GM12892 (cell line): ENCODE results near the gene ATRN.

ENCODE experiments used
- DNase-seq: peaks from one replicate; pipeline ENCODE4 v3.0.0; 2011; ENCODE audit not compliant: insufficient read length
- FAIRE-seq: peaks from 2 replicates; lab custom pipeline; 2011; peaks lifted over from hg19 to GRCh38; lab: Jason Lieb, UNC
- POLR2A ChIP-seq: IDR thresholded peaks from 2 replicates; pipeline ENCODE4 v1.6.1; 2011; ENCODE audit warnings: low read depth, low read length, control low read depth
- POLR2AphosphoS5 ChIP-seq: IDR thresholded peaks from 2 replicates; pipeline ENCODE4 v1.6.1; 2011; ENCODE audit warnings: low read depth, low read length, control low read depth
- TAF1 ChIP-seq: IDR thresholded peaks from 2 replicates; pipeline ENCODE4 v1.6.1; 2011; ENCODE audit warnings: low read depth, mild to moderate bottlenecking, control low read depth, low read length, borderline replicate concordance

Gene ATRN

GRCh38 chr20:3627476-3627875 lies 156.7 kb downstream of the ATRN start:
- no peak for FAIRE-seq
- TF ChIP-seq POLR2A, result no peak
- TF ChIP-seq POLR2AphosphoS5, result no peak
- no peak for TF ChIP-seq TAF1
- DNase-seq, result no peak

- TF ChIP-seq POLR2A (no peak), POLR2AphosphoS5 (no peak), TAF1 (no peak)
- FAIRE-seq (no peak), DNase-seq (no peak)
These were observed 157.9 kb downstream of the ATRN start for GRCh38 chr20:3628502-3629314.

- FAIRE-seq (no peak), DNase-seq (no peak)
- no peak for TF ChIP-seq POLR2AphosphoS5
- no peak for TF ChIP-seq POLR2A
- TF ChIP-seq TAF1, result no peak
These were observed 159.1 kb downstream of the ATRN start for GRCh38 chr20:3629893-3630292.

- no peak for TF ChIP-seq POLR2A
- TF ChIP-seq POLR2AphosphoS5, result no peak
- TF ChIP-seq TAF1, result no peak
- no peak for DNase-seq
- FAIRE-seq, result no peak
These were observed 159.6 kb downstream of the ATRN start for GRCh38 chr20:3630429-3630828.

- FAIRE-seq (no peak), DNase-seq (no peak)
- no peak for TF ChIP-seq TAF1
- TF ChIP-seq POLR2AphosphoS5, result no peak
- no peak for TF ChIP-seq POLR2A
These were observed 160.7 kb downstream of the ATRN start for GRCh38 chr20:3631534-3631933.

- no peak for FAIRE-seq
- TF ChIP-seq POLR2A, result no peak
- no peak for TF ChIP-seq POLR2AphosphoS5
- TF ChIP-seq TAF1, result no peak
- no peak for DNase-seq
These were observed 161.6 kb downstream of the ATRN start for GRCh38 chr20:3632311-3633004.

- FAIRE-seq, result no peak
These were observed 163.2 kb downstream of the ATRN start for GRCh38 chr20:3633913-3634478.

GRCh38 chr20:3635346-3635745 lies 164.5 kb downstream of the ATRN start:
- no peak for TF ChIP-seq TAF1
- no peak for TF ChIP-seq POLR2A
- TF ChIP-seq POLR2AphosphoS5, result no peak
- FAIRE-seq, result no peak
- DNase-seq, result no peak

More at GRCh38 chr20:3633913-3634478, 163.2 kb downstream of the ATRN start:
- TF ChIP-seq POLR2AphosphoS5, result no peak
- no peak for TF ChIP-seq TAF1
- no peak for TF ChIP-seq POLR2A
- DNase-seq, result no peak

GRCh38 chr20:3640259-3640658 lies 169.4 kb downstream of the ATRN start:
- no peak for FAIRE-seq
- DNase-seq, result no peak
- no peak for TF ChIP-seq POLR2A
- no peak for TF ChIP-seq POLR2AphosphoS5
- TF ChIP-seq TAF1, result no peak

- no peak for TF ChIP-seq POLR2A
- TF ChIP-seq TAF1, result no peak
- TF ChIP-seq POLR2AphosphoS5, result no peak
- no peak for DNase-seq
- FAIRE-seq, result no peak
These were observed 174.7 kb downstream of the ATRN start for GRCh38 chr20:3645309-3646066.

GRCh38 chr20:3646067-3646440 lies 175.2 kb downstream of the ATRN start:
- FAIRE-seq (no peak), DNase-seq (no peak)
- TF ChIP-seq POLR2A (no peak), POLR2AphosphoS5 (no peak), TAF1 (no peak)
